Muscle layer of colon (tissue), 2 donors: ENCODE results near the gene KCNAB3.

ENCODE experiments used
- H3K27ac ChIP-seq: one replicate; pipeline ENCODE4 v1.7.0; 2013; ENCODE audit warnings: low read depth, mild to moderate bottlenecking, low read length, moderate library complexity
- H3K27me3 ChIP-seq, 2 donors: one replicate each; pipeline ENCODE4 v1.7.0; 2013; ENCODE audit warnings: low read length in 2 of 2, mild to moderate bottlenecking in 2 of 2; ENCODE audit not compliant: insufficient read depth in 2 of 2, control insufficient read depth in 1 of 2
- H3K36me3 ChIP-seq: one replicate; pipeline ENCODE4 v1.7.0; 2013; ENCODE audit warnings: mild to moderate bottlenecking, low read length; ENCODE audit not compliant: insufficient read depth
- H3K4me1 ChIP-seq: one replicate; pipeline ENCODE4 v1.7.0; 2013; ENCODE audit warnings: mild to moderate bottlenecking, low read length; ENCODE audit not compliant: insufficient read depth
- H3K4me3 ChIP-seq, 2 donors: one replicate each; pipeline ENCODE4 v1.7.0; 2013; ENCODE audit warnings: low read length in 2 of 2, low read depth in 1 of 2, mild to moderate bottlenecking in 1 of 2, moderate library complexity in 1 of 2
- H3K9ac ChIP-seq: one replicate; pipeline ENCODE4 v1.7.0; 2013; ENCODE audit warnings: low read length
- H3K9me3 ChIP-seq: one replicate; pipeline ENCODE4 v1.7.0; 2013; ENCODE audit warnings: mild to moderate bottlenecking, low read length
- donor health status: abdominal sarcoma.
- donor health status: Adenocarcinoma of cecum.

The KCNAB3 gene

DNA sequence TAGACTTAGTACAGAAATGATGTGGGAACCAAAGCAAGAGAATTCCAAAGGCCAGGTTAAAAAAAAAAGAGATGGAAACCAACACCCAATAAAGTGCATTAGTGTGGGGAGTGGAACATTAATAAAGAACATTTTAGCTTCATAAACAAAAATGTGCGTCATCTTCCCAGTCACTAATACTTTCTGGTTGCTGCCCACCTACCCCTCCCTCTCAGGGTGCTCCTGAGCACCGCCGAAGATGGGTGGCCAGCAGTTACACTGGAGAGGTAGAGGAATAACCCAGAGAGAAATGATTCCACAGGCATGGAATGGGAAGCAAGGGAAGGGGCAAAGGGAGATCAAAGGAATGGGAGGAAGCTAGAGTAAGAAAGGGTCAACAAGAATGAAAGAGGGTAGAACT lies 47.0 kb downstream of the KCNAB3 start:
- H3K4me1 ChIP-seq = peaks cover 24% of the 10 kb centered on the region
- H3K4me3 ChIP-seq = no peak overlapping the region
- no peaks in the 10 kb centered on the region for H3K36me3 ChIP-seq
- no peaks in the 10 kb centered on the region for H3K27me3 ChIP-seq
- H3K27ac ChIP-seq = no peak overlapping the region
- no peaks in the 10 kb centered on the region for H3K9me3 ChIP-seq
- no peak overlapping the region for H3K9ac ChIP-seq

DNA sequence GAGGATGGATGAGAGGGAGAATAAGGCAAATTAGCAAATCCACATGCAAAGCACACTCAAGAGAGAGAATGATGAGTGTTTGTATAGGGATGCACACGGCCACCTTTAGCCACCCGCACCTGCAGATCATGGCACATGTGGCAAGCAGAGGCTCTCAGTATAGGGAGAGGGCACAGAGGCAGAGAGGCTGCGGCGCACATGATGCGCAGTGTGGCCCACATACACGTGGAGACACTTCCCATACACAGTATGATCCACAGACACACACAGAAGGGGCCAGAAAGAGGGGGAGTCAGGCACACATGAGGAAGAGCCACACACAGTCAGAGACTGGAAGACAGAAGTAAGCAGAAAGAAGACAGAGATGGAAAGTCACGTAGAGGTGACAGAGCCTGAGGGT lies 47.6 kb downstream of the KCNAB3 start:
- no peaks in the 10 kb centered on the region for H3K9me3 ChIP-seq
- H3K4me3 ChIP-seq = no peak overlapping the region
- H3K36me3 ChIP-seq = no peaks in the 10 kb centered on the region
- peaks cover 20% of the 10 kb centered on the region for H3K4me1 ChIP-seq
- no peak overlapping the region for H3K27ac ChIP-seq
- no peak overlapping the region for H3K9ac ChIP-seq
- H3K27me3 ChIP-seq = no peaks in the 10 kb centered on the region

DNA sequence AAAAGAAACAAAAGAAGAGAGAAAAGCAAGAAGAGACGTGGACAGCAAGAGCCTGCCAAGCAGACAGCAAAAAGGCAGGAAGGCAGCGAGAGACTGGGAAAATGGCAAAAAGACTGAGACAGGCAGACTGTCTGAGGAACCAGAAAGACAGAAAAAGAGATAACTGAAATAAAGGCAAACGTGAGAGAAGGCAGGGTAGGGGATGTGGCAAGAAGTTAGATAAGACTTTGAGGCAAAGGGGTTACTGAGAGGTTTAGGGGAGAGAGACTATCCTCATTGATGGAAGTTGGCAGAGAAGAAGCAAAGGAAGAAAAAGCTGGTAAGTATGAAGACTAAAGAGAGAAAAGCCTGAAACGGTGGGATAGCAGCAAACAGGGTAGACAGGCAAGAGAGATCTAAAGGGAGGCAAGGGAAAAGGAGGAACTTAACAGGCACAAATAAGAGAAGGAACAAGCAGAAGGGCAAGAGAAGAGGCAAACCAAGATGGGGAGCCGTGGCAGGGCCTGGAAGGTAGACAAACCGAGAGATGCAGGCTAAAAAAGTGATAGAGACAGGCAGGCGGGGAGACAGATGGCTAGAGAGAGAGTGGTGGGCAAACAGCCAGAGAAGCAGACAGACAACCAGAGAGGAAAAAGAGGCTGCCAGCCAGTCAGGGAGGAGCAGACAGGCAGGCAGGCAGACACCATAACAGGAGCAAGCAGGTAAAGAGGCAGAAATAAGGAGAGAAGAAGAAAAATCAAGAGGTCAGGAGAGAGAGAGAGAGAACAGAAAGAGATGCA lies 48.2 kb downstream of the KCNAB3 start:
- Histone ChIP-seq H3K36me3 (no peaks in the 10 kb centered on the region), H3K9ac (no peak overlapping the region), H3K27ac (no peak overlapping the region), H3K4me1 (peaks cover 14% of the 10 kb centered on the region), H3K9me3 (no peaks in the 10 kb centered on the region), H3K27me3 (no peaks in the 10 kb centered on the region), H3K4me3 (no peak overlapping the region)

DNA sequence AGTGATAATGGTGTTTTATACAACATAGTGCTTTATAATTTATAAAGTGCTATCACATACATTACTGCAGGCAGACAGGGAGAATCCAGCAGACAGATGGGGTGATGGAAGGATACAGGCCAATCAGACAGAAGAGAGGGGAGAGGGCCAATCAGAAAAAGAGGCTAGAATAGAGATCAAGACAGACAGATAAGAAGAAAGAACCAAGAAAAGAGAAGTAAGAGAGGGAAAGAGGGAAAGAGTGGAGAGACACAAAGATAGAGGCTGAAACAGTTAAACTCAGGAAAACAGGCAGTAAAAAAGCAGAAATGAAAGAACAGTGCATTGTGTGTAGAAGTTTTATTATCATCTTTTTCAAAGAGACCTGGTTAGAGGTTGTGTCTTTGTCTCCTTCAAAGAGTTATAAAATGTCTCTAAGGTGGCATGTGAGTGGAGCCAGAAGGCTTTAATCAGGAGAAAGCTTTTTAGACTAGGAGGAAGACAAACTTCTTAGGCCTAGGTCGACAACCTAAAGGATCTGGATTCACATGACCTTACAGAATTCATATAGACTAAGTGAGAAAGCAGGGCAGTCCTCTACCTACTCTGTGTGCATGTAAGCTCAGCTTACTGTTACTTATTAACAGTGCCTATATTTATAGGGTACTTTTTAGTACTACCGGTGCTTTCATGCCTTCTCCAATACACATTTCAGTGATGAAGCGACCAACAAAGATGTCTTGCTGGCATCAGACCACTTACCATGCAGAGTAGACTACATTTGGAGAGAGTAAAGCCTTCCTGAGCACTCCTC lies 49.4 kb downstream of the KCNAB3 start:
- Histone ChIP-seq H3K9me3 (no peaks in the 10 kb centered on the region), H3K4me3 (no peak overlapping the region), H3K27ac (no peak overlapping the region), H3K4me1 (peaks cover 12% of the 10 kb centered on the region), H3K9ac (no peak overlapping the region), H3K36me3 (no peaks in the 10 kb centered on the region), H3K27me3 (no peaks in the 10 kb centered on the region)

DNA sequence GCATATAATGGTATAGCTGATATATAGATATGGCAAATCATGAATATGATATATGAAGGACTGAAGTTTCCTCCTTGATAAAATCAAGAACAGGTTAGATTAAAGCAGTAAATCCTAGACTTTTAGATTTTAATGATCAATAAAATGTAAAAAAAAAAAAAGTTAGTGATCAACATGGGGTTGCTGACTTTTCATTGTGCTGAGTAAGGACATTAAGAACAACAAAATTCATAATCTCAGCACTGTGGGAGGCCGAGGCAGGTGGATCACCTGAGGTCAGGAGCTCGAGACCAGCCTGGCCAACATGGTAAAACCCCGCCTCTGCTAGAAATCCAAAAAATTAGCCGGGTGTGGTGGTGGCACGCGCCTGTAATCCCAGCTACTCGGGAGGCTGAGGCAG lies 51.4 kb downstream of the KCNAB3 start:
- no peaks in the 10 kb centered on the region for H3K27me3 ChIP-seq
- no peak overlapping the region for H3K27ac ChIP-seq
- no peak overlapping the region for H3K9ac ChIP-seq
- no peaks in the 10 kb centered on the region for H3K9me3 ChIP-seq
- peaks cover 1% of the 10 kb centered on the region for H3K36me3 ChIP-seq
- peaks cover 9% of the 10 kb centered on the region for H3K4me1 ChIP-seq
- H3K4me3 ChIP-seq = no peak overlapping the region

DNA sequence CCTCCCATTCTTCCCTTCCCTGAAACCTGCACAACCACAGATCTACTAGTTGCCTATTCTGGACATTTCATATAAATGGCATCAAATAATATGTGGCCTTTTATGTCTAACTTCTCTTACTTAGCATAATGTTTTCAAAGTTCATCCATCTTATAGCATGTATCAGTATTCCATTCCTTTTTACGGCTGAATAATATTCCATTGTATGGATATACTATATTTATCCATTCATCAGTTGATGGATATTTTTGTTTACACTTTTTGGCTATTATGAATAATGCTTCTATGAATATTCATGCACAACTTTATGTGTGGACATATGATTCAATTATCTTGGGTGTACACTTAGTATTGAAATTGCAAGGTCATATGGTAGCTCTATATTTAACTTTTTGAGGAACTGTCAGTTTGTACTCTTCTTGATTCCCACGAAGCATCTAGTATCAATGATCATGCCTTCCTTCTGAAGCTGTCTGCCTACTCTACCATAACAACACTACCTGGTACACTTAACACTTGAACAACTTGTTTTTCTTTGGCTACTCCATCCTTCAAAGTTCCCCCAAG lies 53.8 kb downstream of the KCNAB3 start:
- Histone ChIP-seq H3K27me3 (no peaks in the 10 kb centered on the region), H3K9ac (no peak overlapping the region), H3K27ac (no peak overlapping the region), H3K4me3 (no peak overlapping the region), H3K36me3 (peaks cover 5% of the 10 kb centered on the region), H3K9me3 (no peaks in the 10 kb centered on the region), H3K4me1 (no peaks in the 10 kb centered on the region)

DNA sequence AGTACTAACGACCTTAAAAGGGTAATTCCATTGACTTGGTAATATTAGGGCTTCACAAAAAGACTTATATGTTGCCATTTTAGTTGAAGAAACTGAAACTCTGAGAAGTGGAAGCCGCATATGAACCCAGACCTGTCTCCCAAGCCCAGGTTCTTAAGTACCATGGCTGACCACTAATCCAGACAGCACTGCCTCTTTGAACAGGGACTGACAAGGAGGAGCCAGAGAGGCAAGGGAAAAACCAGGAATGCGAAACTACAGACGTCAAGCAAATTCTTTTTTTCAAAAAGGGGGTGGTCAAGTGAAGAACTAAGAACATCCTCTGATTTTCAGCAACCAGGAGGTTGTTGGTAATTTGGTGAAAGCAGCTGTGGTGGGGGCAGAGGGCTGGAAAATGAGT lies 56.6 kb downstream of the KCNAB3 start:
- Histone ChIP-seq H3K9ac (no peak overlapping the region), H3K36me3 (peaks cover 5% of the 10 kb centered on the region), H3K27me3 (no peaks in the 10 kb centered on the region), H3K4me1 (no peaks in the 10 kb centered on the region), H3K9me3 (no peaks in the 10 kb centered on the region), H3K27ac (no peak overlapping the region), H3K4me3 (no peak overlapping the region)
